Measurements from ENCODE around the gene CCDC146.
A peak's percentile ranks its signal among the peaks of the same experiment; 100 is the strongest.
"Not testable (repeated sequence)": the region's sequence is repeated elsewhere in the genome, so short reads cannot be mapped to it uniquely, and the experiment has no call there.

CCDC146 gene

GRCh38 chr7:77327932-77328628, 205.7 kb downstream of the CCDC146 start:
- no peak for DNase-seq (ENCODE audit: low read depth in 2 of 2)

- DNase-seq (ENCODE audit: low read depth in 2 of 2) = peak; percentile 45 to 48
Measured at GRCh38 chr7:77328669-77329068, 206.3 kb downstream of the CCDC146 start.

- no peak for DNase-seq (ENCODE audit: low read depth in 2 of 2)
Measured at GRCh38 chr7:77329466-77330168, 207.2 kb downstream of the CCDC146 start.

- DNase-seq (ENCODE audit: low read depth in 2 of 2) = no peak
Measured at GRCh38 chr7:77330169-77330882, 207.9 kb downstream of the CCDC146 start.

DNA sequence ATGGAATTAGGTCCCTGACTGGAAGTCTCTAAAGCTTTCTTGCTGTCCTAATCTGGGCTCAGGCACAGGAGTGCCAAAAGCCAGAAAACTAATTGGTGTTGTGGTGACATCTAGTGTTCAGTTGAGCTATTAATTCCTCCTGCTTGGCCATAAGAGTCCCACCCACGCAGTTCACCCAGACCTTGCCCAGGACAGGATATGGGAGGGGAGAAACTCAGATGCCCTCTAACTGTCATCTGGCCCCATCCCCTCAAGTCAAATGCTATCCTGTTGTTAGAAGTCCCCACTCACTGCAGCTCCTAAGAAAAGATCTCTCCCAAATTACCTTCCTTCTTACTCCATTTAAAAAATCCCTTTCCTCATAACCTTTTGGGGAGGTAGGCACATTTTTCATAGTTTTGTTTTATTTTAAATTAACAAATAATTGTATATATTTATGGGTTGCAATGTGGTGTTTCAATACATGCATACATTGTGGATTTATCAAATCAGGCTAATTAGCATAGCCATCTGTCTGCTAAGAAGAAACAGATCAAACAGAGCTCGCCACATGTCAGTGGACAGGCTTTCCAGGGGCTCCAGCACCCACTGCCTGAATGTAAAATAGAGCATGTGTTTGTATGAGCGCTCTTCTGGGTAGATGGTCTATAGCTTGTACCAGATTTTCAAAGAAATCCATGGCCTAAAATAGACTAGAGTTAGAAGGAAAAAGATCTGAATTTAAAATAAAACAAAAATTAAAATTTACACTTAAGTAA, 209.7 kb downstream of the CCDC146 start:
- DNase-seq (ENCODE audit: low read depth in 2 of 2) = peak; percentile 59 to 63

DNA sequence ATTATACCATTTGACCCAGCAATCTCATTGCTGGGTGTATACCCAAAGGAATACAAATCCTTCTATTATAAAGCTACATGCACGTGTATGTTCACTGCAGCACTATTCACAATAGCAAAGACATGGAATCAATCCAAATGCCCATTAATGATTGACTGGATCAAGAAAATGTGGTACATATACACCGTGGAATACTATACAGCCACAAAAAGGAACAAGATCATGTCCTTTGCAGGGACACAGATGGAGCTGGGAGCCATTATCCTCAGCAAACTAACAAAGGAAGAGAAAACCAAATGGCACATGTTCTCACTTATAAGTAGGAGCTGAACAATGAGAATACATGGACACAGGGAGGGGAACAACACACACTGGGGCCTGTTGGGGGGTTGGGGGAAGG, 211.6 kb downstream of the CCDC146 start:
- DNase-seq (ENCODE audit: low read depth in 2 of 2) = not testable (repeated sequence)

- no peak for DNase-seq (ENCODE audit: low read depth in 2 of 2)
Measured at GRCh38 chr7:77335581-77335980, 213.2 kb downstream of the CCDC146 start.

- no peak for DNase-seq (ENCODE audit: low read depth in 2 of 2)
Measured at GRCh38 chr7:77337456-77337990, 215.1 kb downstream of the CCDC146 start.

- no peak for DNase-seq (ENCODE audit: low read depth in 2 of 2)
Measured at GRCh38 chr7:77338260-77338659, 215.8 kb downstream of the CCDC146 start.

DNA sequence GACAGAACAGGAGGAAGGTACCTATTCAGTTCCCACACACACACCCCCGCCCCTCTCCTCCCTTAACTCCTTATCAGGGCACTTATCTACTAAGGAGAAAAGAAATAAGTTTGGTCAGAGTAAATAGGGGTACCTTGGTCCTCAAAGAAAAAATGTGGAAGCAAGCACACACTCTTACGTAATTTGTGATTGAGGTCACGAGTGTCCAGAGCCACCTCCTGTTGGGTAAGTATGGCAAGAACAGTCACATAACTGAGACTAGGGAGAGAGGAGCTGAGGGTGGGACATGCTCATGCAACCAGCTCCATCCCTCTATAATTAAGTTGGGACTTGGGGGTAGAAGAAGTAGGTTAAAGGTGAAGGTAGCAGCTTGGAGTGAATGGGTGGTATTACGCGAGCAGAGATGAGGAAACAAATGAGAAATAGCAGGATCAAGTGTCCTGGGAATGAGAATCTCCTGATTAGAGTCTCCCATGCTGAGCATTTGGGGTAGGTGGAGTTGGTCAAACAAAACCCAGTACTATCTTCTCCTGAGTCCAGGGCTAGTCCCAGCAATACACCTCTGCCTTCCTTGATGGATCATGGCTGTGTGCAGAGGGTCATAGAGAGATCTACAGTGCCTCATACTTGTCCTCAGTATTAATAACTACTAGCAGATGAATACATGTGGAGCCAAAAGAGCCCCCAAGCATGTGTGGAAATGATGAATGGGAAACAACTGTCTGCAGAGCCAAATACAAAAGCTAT, 216.6 kb downstream of the CCDC146 start:
- no peak for DNase-seq (ENCODE audit: low read depth in 2 of 2)

DNA sequence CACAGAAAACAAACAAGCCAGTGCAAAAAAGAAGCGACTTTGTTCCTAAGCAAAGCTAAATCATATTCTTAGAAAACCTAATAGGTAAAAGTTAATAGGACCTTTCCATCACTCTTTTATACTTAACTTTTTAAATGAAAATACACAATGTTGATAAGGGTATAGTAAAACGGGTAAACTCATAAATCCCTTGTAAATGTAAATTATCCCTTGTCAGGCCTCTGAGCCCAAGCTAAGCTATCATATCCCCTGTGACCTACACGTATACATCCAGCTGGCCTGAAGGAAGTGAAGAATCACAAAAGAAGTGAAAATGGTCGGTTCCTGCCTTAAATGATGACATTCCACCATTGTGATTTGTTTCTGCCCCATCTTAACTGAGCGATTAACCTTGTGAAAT, 217.3 kb downstream of the CCDC146 start:
- DNase-seq (ENCODE audit: low read depth in 2 of 2) = no peak
